SK-N-SH (cell line): Measurements from ENCODE around the gene TOPBP1. TPM values are rescaled to one million over a fixed set of nuclear protein-coding genes. Genes with fewer than 3 reads are reported as not detected.

Source experiments
- CTCF ChIA-PET: fragments of 300-600, 350-600 bp; formaldehyde crosslinking; extraction: SDS; loops from one replicate; lab custom pipeline; 2021; lab: Yijun Ruan, JAX
- POLR2A ChIA-PET: fragments of 350-600 bp; sonication (Branson Sonifier 250); formaldehyde crosslinking; extraction: SDS; loops from one replicate; lab custom pipeline; 2020; ENCODE audit warnings: antibody characterized with exemption, inconsistent platforms; lab: Yijun Ruan, JAX
- DNase-seq: peaks from one replicate; pipeline ENCODE4 v3.0.0; 2012
- H2AFZ ChIP-seq: fragments of 200-600 bp; sonication (generic); 2 replicates; pipeline ENCODE4 v1.8.1; 2016; ENCODE audit warnings: antibody characterized with exemption, mild to moderate bottlenecking, low read depth
- H3F3A ChIP-seq: fragments of 200-600 bp; sonication (generic); replicated peaks from 2 replicates; pipeline ENCODE3; 2016; ENCODE audit warnings: antibody characterized with exemption, mild to moderate bottlenecking; ENCODE audit not compliant: insufficient read depth
- H3K27ac ChIP-seq, 2 experiments: fragments of 200-500 bp in 1 of 2; fragments of 200-600 bp in 1 of 2; sonication (Bioruptor generic) in 1 of 2; sonication (generic), shearing (Covaris generic) in 1 of 2; 2 replicates each; pipeline versions ENCODE4 v1.5.1 to v1.6.1; 2014 to 2016; ENCODE audit warnings: low read depth in 2 of 2, inconsistent platforms in 1 of 2, low read length in 1 of 2, mild to moderate bottlenecking in 1 of 2, mixed read lengths in 1 of 2
- H3K27me3 ChIP-seq: fragments of 200-600 bp; sonication (generic), shearing (Covaris generic); 2 replicates; pipeline ENCODE4 v1.6.1; 2016; ENCODE audit warnings: mixed run types; ENCODE audit not compliant: insufficient read depth
- H3K36me3 ChIP-seq, 2 experiments: fragments of 200-500 bp in 1 of 2; fragments of 200-600 bp in 1 of 2; sonication (Bioruptor generic) in 1 of 2; sonication (generic) in 1 of 2; replicated peaks in 1 of 2; 2 replicates each; pipeline versions ENCODE3 to v1.5.1; 2014 to 2016; ENCODE audit warnings: low read length in 1 of 2, mild to moderate bottlenecking in 1 of 2; ENCODE audit not compliant: insufficient read depth in 2 of 2, control insufficient read depth in 1 of 2
- H3K4me1 ChIP-seq, 2 experiments: fragments of 200-500 bp in 1 of 2; fragments of 200-600 bp in 1 of 2; sonication (Bioruptor generic) in 1 of 2; sonication (generic), shearing (Covaris generic) in 1 of 2; 2 replicates each; pipeline versions ENCODE4 v1.5.1 to v1.6.1; 2014 to 2016; ENCODE audit warnings: low read depth in 1 of 2, low read length in 1 of 2, mixed run types in 1 of 2; ENCODE audit not compliant: insufficient read depth in 2 of 2, control insufficient read depth in 1 of 2
- H3K4me2 ChIP-seq: fragments of 200-600 bp; sonication (generic), shearing (Covaris generic); 2 replicates; pipeline ENCODE4 v1.6.1; 2017; ENCODE audit warnings: mixed run types
- H3K4me3 ChIP-seq, 2 experiments: fragments of 200-500 bp in 1 of 2; fragments of 200-600 bp in 1 of 2; sonication (Bioruptor generic) in 1 of 2; sonication (generic), shearing (Covaris generic) in 1 of 2; 2 replicates each; pipeline versions ENCODE4 v1.5.1 to v1.8.1; 2014 to 2016; ENCODE audit warnings: low read depth in 2 of 2, inconsistent platforms in 1 of 2, low read length in 1 of 2, mild to moderate bottlenecking in 1 of 2, mixed read lengths in 1 of 2, moderate library complexity in 1 of 2
- H3K79me2 ChIP-seq: fragments of 200-600 bp; sonication (generic); 2 replicates; pipeline ENCODE4 v1.8.1; 2017; ENCODE audit warnings: mild to moderate bottlenecking; ENCODE audit not compliant: insufficient read depth
- H3K9ac ChIP-seq: fragments of 200-600 bp; sonication (generic); 2 replicates; pipeline ENCODE4 v1.6.1; 2017; ENCODE audit warnings: mixed run types
- H3K9me2 ChIP-seq: fragments of 200-600 bp; sonication (generic); 2 replicates; pipeline ENCODE4 v1.6.1; 2017; ENCODE audit warnings: mixed run types
- H3K9me3 ChIP-seq: fragments of 200-600 bp; sonication (generic); 2 replicates; pipeline ENCODE4 v1.6.1; 2017; ENCODE audit warnings: mixed run types, mild to moderate bottlenecking, moderate library complexity
- H4K20me1 ChIP-seq: fragments of 200-600 bp; sonication (generic); 2 replicates; pipeline ENCODE4 v1.6.1; 2017; ENCODE audit warnings: mild to moderate bottlenecking, mixed run types; ENCODE audit not compliant: insufficient read depth
- CHD2 ChIP-seq: fragments of 150-350 bp; IDR thresholded peaks from 2 replicates; pipeline ENCODE4 v1.6.1; 2018; ENCODE audit warnings: low read length; ENCODE audit not compliant: partially characterized antibody
- CTCF ChIP-seq: fragments of 200-600 bp; sonication (generic); IDR thresholded peaks from 2 replicates; pipeline ENCODE4 v1.6.1; 2017; ENCODE audit warnings: antibody characterized with exemption, mild to moderate bottlenecking, moderate library complexity
- ELF1 ChIP-seq: IDR thresholded peaks from 2 replicates; pipeline ENCODE4 v1.4.0; 2012
- EZH2phosphoT487 ChIP-seq: fragments of 200-600 bp; sonication (generic); IDR thresholded peaks from 2 replicates; pipeline ENCODE4 v1.6.1; 2017; ENCODE audit warnings: low read depth, mixed run types, mild to moderate bottlenecking, antibody characterized with exemption, moderate library complexity, borderline replicate concordance
- FOXM1 ChIP-seq: IDR thresholded peaks from 2 replicates; pipeline ENCODE4 v1.4.0; 2012; ENCODE audit warnings: low read depth, mild to moderate bottlenecking
- GABPA ChIP-seq: IDR thresholded peaks from 2 replicates; pipeline ENCODE4 v1.4.0; 2012; ENCODE audit warnings: low read depth, mild to moderate bottlenecking
- IRF3 ChIP-seq: fragments of 150-350 bp; IDR thresholded peaks from 2 replicates; pipeline ENCODE4 v1.6.1; 2016; ENCODE audit warnings: mild to moderate bottlenecking, low read depth, low read length
- JUND ChIP-seq: IDR thresholded peaks from 2 replicates; pipeline ENCODE4 v1.4.0; 2012
- MEF2A ChIP-seq: IDR thresholded peaks from 2 replicates; pipeline ENCODE4 v1.4.0; 2012; ENCODE audit warnings: low read depth, borderline replicate concordance
- NRF1 ChIP-seq: IDR thresholded peaks from 2 replicates; pipeline ENCODE4 v1.6.1; 2012; ENCODE audit warnings: low read depth, mild to moderate bottlenecking, low read length
- POLR2AphosphoS5 ChIP-seq: IDR thresholded peaks from 2 replicates; pipeline ENCODE4 v1.6.1; 2012; ENCODE audit warnings: low read depth, low read length
- RCOR1 ChIP-seq: fragments of 150-350 bp; IDR thresholded peaks from 2 replicates; pipeline ENCODE4 v1.6.1; 2017; ENCODE audit warnings: antibody characterized with exemption, low read length
- REST ChIP-seq: IDR thresholded peaks from 2 replicates; pipeline ENCODE4 v1.6.1; 2012; ENCODE audit warnings: mild to moderate bottlenecking, low read depth, low read length, moderate library complexity
- RFX5 ChIP-seq: IDR thresholded peaks from 2 replicates; pipeline ENCODE4 v1.6.1; 2012; ENCODE audit warnings: mild to moderate bottlenecking, improper control_type of control experiment, low read length
- RXRA ChIP-seq: IDR thresholded peaks from 2 replicates; pipeline ENCODE4 v1.4.0; 2012; ENCODE audit warnings: low read depth, mild to moderate bottlenecking, borderline replicate concordance
- SIN3A ChIP-seq: IDR thresholded peaks from 2 replicates; pipeline ENCODE4 v1.6.1; 2012; ENCODE audit warnings: low read depth, mild to moderate bottlenecking, low read length, moderate library complexity, borderline replicate concordance
- TAF1 ChIP-seq: IDR thresholded peaks from 2 replicates; pipeline ENCODE4 v1.6.1; 2012; ENCODE audit warnings: low read depth, mild to moderate bottlenecking, low read length, moderate library complexity, borderline replicate concordance
- USF2 ChIP-seq: fragments of 150-350 bp; IDR thresholded peaks from 2 replicates; pipeline ENCODE4 v1.6.1; 2017; ENCODE audit warnings: antibody characterized with exemption, low read length, low read depth, borderline replicate concordance
- YY1 ChIP-seq: IDR thresholded peaks from 2 replicates; pipeline ENCODE4 v1.4.0; 2012; ENCODE audit warnings: low read depth, mild to moderate bottlenecking
- WGBS: methylation state at CpG from one replicate; pipeline ENCODE4 v1.1.6; 2017; ENCODE audit warnings: low lambda C conversion rate; 5-methylcytosine and 5-hydroxymethylcytosine counted together
- polyA plus RNA-seq, 3 experiments: library from polyadenylated mRNA; depleted of rRNA; stranded (reverse); fragments of >200 nt; gene quantifications; 2 replicates each; pipeline ENCODE4 v1.2.3, GENCODE V29; 2012

Gene TOPBP1
- polyA plus RNA-seq, 1 of the 3 experiments (the other 2 are of a cell fraction): 15.7 TPM

GRCh38 chr3:133670525-133670995 is 8.8 kb upstream of the TOPBP1 start:
- TF ChIP-seq CHD2 (no peak), NRF1 (no peak), CTCF (no peak), RXRA (no peak), RFX5 (no peak), GABPA (no peak), IRF3 (no peak), POLR2AphosphoS5 (no peak), TAF1 (no peak), MEF2A (no peak), SIN3A (no peak), JUND (no peak), ELF1 (no peak), REST (no peak), EZH2phosphoT487 (no peak), YY1 (no peak), RCOR1 (no peak), FOXM1 (no peak), USF2 (no peak)
- POLR2A ChIA-PET: no interaction called here
- H2AFZ ChIP-seq: no peak overlapping the region
- H3K79me2 ChIP-seq: no peaks in the 10 kb centered on the region
- peaks cover 19% of the 10 kb centered on the region; the same call in 1 of the 2 replicates for H3K27me3 ChIP-seq
- H4K20me1 ChIP-seq: no peaks in the 10 kb centered on the region
- no peaks in the 10 kb centered on the region for H3K36me3 ChIP-seq
- H3K9me2 ChIP-seq: no peaks in the 10 kb centered on the region
- no peak overlapping the region for H3K4me3 ChIP-seq
- no peak overlapping the region for H3K27ac ChIP-seq
- DNase-seq: no peak
- H3K4me1 ChIP-seq: peaks cover 0 to 4% of the 10 kb centered on the region in 2 experiments; a peak in 1 of 4 replicates
- CTCF ChIA-PET: no interaction called here
- 39% methylated on average over 3 of the region's 3 CpGs for WGBS
- no peaks in the 10 kb centered on the region for H3F3A ChIP-seq
- no peak overlapping the region for H3K9ac ChIP-seq
- no peaks in the 10 kb centered on the region for H3K9me3 ChIP-seq
- no peak overlapping the region for H3K4me2 ChIP-seq
